GM12801 (cell line): ENCODE results near the gene ALK.

ENCODE experiments used
- TF ChIP-seq, protein P1 (sequence below): IDR thresholded peaks from one replicate; pipeline ENCODE4 v1.5.1; 2011; ENCODE audit warnings: control low read depth; ENCODE audit not compliant: insufficient read length; ENCODE audit errors: extremely low read depth

Gene ALK

DNA sequence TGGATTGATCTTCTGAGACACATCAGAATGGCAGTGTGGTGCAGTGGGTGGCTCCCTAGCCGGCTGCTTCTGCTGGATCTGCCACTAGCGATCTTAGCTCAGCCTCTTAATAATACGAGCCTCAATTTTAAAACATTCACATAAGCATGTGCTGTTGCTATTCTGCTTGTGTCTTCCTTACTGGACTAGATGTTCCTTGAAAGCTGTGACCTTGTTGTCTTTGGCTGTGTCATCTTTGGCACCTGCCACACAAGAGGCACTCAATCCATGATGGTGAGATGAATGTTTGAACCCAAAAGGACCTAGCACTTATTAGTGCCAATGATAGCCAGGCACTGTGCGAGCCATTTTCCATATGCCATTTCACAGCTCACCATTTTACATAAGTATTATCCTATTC, 393.0 kb downstream of the ALK start:
- TF ChIP-seq, protein P1, sequence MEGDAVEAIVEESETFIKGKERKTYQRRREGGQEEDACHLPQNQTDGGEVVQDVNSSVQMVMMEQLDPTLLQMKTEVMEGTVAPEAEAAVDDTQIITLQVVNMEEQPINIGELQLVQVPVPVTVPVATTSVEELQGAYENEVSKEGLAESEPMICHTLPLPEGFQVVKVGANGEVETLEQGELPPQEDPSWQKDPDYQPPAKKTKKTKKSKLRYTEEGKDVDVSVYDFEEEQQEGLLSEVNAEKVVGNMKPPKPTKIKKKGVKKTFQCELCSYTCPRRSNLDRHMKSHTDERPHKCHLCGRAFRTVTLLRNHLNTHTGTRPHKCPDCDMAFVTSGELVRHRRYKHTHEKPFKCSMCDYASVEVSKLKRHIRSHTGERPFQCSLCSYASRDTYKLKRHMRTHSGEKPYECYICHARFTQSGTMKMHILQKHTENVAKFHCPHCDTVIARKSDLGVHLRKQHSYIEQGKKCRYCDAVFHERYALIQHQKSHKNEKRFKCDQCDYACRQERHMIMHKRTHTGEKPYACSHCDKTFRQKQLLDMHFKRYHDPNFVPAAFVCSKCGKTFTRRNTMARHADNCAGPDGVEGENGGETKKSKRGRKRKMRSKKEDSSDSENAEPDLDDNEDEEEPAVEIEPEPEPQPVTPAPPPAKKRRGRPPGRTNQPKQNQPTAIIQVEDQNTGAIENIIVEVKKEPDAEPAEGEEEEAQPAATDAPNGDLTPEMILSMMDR: no peak

DNA sequence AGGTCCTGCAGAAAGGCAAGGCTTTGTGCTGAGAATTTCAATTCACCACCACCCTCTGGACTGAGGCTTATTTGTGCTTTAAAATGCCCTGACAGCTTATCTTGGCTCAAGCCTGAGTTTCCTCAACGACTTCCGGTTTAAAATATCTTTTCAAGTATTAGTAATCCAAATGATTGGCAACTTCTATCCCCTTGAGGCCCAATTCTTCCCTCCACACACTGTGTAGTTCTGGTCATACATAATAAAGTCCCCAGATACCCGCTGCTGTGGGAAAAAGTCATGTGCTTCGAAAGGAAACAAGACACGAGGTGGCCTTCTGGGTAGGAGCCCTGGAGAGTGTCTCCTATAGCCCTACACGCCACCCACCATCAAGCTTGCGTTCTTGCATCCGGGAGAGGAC, 393.4 kb downstream of the ALK start:
- TF ChIP-seq, protein P1: no peak

DNA sequence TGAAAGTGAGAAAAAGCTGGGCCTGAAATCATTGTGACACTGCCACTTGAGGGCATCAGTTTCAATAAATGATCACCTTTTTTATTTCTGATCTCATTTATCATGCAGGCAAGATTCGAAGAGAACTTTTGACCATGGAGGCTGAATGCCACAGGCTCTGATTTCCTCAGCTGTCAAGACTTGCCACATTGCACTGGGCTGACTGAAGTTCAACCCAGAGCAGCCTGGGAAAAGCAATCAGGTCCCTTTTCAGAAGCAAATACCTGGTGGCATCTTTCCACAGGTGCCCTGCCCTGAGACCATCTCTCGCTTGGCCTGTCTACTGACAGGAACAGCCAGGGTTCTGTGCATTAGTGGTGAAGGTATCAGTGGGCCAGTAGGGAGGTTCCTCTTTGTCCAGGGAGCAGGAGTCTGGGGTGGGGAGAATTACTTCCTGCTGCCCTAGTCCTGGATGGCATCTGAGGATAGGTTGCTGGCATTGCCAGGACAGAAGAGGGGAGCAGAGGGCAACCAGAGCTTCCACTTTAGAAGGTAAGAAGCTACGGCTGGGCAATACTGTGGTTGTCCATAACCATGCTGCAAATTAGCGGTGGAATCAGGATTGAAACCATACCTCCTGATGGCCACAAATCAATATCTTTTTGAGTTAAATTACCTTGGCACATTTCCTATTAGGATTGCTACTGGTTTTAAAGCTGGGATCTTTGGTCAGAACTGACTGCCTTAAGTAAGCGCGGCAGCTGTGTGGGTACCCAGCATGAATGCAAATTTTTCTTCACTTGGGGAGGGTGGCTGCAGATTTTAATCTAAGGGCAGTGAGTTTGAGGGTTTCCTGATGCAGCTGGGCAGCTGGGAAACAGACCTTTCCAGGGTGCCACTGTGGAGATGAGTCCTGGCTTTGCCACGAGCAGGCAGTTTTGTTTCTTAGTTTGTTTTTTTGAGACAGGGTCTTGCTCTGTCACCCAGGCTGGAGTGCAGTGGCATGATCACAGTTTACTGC, 394.5 kb downstream of the ALK start:
- TF ChIP-seq, protein P1: no peak

DNA sequence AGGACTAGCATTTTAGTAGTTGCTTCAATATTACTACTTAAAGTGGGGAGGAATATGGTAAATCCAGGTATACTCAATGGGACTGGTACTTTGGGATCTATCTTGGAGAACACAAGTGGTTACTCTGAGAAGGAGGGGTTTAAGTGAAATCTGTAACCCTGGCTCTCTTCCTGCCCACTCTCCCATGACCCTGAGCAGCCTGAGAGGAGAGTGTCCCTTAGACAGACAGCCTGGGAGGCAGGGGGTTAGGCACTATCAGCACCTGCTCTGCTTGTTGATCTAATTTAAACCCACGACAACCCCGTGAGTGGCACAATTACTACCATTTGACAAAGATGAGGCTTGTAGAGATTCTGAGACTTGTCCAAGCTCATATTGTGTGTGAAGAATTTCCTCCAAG, 395.5 kb downstream of the ALK start:
- TF ChIP-seq, protein P1: no peak

DNA sequence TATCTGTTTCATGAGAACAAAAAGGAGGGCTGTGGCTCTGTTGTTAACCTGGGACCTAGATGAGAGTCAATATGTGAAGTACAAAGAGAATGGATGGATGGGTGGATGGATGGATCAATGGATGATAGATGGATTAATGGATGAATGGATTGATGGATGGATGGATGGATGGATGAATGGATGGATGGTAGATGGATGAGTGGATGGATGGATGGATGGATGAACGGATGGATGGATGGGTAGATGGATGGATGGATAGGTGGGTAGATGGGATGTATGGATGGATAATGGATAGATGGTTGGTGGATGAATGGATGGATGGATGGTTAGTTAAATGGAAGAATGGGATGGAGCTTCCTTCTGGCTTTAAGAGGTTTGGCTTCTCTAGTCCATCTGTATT, 396.7 kb downstream of the ALK start:
- TF ChIP-seq, protein P1: no peak

DNA sequence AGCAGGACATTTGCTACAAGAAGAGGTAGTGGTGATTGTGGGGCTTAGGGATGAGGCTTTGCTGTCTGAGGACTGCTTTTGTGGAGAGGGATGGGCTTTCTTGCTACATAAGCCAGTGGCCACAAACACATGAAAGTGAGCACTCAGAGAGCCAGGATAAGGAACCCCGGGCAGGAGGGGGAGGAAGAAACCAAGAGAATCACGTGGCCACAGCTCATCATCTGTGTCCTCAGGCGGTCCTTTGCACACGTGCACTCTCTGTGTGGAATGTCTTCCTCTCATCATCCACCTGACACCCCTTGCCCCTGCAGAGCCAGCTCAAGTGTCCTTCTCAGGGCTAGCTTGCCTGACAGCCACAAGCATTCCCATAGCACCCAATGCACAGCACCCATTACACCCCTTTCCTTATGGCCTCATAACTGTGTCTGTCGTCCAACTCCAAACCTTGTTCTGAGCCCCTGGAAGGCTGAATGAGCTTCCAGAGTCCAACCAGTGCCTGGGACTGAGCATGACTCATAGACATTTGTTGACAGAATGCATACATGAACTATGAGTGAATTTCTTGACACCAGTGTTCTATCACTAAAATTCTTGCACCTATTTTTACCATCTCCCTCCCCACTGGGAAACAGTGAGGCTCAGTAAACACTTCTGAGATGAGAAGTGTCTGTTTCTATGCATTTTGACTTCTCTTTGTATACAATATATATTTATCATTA, 398.3 kb downstream of the ALK start:
- TF ChIP-seq, protein P1: no peak

DNA sequence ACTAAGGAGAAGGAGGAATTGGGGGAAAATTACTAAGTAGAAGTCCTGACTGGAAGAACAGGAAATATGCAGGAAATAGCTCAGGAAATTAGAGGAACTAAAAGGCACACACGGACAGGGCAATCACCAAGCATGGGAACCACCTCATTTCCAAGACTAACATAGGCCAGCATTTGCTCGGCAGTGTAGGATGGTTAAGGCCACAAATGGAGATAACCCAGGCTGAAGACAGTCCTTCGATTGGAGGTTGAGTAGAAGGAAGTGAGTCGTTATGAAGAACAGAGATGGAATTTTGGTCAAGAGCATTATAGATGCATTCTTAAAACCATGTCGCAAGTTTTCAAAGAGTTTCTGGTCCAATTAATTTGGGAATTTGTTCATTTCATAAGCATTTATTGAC, 401.4 kb downstream of the ALK start:
- TF ChIP-seq, protein P1: no peak
